ENCODE results near the gene VAV2.
"Not testable (repeated sequence)": the region's sequence is repeated elsewhere in the genome, so short reads cannot be mapped to it uniquely, and the experiment has no call there.

The VAV2 gene

GRCh38 chr9:133913571-133914369 is 78.4 kb downstream of the VAV2 start:
- no peak for DNase-seq

- no peak for DNase-seq
Measured at GRCh38 chr9:133910855-133911514, 81.1 kb downstream of the VAV2 start.

- no peak for DNase-seq
Measured at GRCh38 chr9:133906932-133907910, 84.9 kb downstream of the VAV2 start.

- no peak for DNase-seq
Measured at GRCh38 chr9:133906218-133906617, 85.9 kb downstream of the VAV2 start.

- no peak for DNase-seq
Measured at GRCh38 chr9:133905493-133905892, 86.6 kb downstream of the VAV2 start.

- no peak for DNase-seq
Measured at GRCh38 chr9:133904346-133905090, 87.6 kb downstream of the VAV2 start.

GRCh38 chr9:133901184-133901835 is 90.8 kb downstream of the VAV2 start:
- DNase-seq, result no peak

- no peak for DNase-seq
Measured at GRCh38 chr9:133897675-133898074, 94.4 kb downstream of the VAV2 start.

- not testable (repeated sequence) for DNase-seq
Measured at GRCh38 chr9:133896007-133896406, 96.1 kb downstream of the VAV2 start.

- no peak for DNase-seq
Measured at GRCh38 chr9:133895335-133895734, 96.8 kb downstream of the VAV2 start.

GRCh38 chr9:133894377-133895321 is 97.5 kb downstream of the VAV2 start:
- DNase-seq, result no peak

GRCh38 chr9:133893191-133893994 is 98.7 kb downstream of the VAV2 start:
- no peak for DNase-seq

- DNase-seq, result peak; percentile 96
Measured at GRCh38 chr9:133892193-133892920, 99.8 kb downstream of the VAV2 start.

- DNase-seq, result no peak
Measured at GRCh38 chr9:133891741-133892140, 100.4 kb downstream of the VAV2 start.

- DNase-seq, result no peak
Measured at GRCh38 chr9:133890583-133890982, 101.5 kb downstream of the VAV2 start.

- DNase-seq, result peak; percentile 83
Measured at GRCh38 chr9:133889584-133890301, 102.4 kb downstream of the VAV2 start.

GRCh38 chr9:133888809-133889491 is 103.2 kb downstream of the VAV2 start:
- peak; percentile 54 for DNase-seq

All from NCI-H345 (cell line).